ENCODE measurements around the gene TASP1. TPM values are rescaled to one million over a fixed set of nuclear protein-coding genes. Genes with fewer than 3 reads are reported as not detected.
"Not testable (repeated sequence)": the region's sequence is repeated elsewhere in the genome, so short reads cannot be mapped to it uniquely, and the experiment has no call there.

The TASP1 gene
- total RNA-seq, 1 donor from 2014 or later = 13.5 TPM

DNA sequence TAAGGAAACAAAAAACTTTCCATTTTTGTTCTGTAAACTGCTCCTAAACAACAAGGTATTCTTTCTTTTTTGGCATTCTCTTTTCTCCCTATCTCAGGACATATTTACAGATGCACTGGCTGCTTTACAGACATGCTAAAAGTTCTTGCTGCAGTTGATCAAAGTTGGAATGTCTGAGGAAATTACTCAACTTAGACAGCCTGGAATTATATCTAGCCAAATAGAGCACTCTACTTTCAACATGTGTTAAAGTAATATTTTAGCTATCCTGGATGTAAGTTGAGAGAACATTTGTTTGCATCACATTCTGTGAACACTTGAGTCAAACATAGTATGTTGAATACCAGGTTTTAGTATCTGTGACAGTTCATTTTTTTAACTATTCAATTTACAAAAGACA, 24.8 kb downstream of the TASP1 start:
- Mint-ChIP-seq H3K27me3 (ENCODE audit: unreplicated experiment) (peaks cover 2% of the 10 kb centered on the region), H3K9me3 (ENCODE audit: unreplicated experiment) (peaks cover 9% of the 10 kb centered on the region), H3K4me3 (ENCODE audit: unreplicated experiment) (no peak overlapping the region), H3K27ac (ENCODE audit: unreplicated experiment) (no peak overlapping the region), H3K4me1 (ENCODE audit: low read depth, unreplicated experiment) (peaks cover 30% of the 10 kb centered on the region), H3K36me3 (ENCODE audit: unreplicated experiment) (no peaks in the 10 kb centered on the region)
- DNase-seq = no peak
- TF ChIP-seq, protein P1, sequence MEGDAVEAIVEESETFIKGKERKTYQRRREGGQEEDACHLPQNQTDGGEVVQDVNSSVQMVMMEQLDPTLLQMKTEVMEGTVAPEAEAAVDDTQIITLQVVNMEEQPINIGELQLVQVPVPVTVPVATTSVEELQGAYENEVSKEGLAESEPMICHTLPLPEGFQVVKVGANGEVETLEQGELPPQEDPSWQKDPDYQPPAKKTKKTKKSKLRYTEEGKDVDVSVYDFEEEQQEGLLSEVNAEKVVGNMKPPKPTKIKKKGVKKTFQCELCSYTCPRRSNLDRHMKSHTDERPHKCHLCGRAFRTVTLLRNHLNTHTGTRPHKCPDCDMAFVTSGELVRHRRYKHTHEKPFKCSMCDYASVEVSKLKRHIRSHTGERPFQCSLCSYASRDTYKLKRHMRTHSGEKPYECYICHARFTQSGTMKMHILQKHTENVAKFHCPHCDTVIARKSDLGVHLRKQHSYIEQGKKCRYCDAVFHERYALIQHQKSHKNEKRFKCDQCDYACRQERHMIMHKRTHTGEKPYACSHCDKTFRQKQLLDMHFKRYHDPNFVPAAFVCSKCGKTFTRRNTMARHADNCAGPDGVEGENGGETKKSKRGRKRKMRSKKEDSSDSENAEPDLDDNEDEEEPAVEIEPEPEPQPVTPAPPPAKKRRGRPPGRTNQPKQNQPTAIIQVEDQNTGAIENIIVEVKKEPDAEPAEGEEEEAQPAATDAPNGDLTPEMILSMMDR (IDR thresholded peaks at IDR 0.05; ENCODE audit: partially characterized antibody, unreplicated experiment) = no peak

DNA sequence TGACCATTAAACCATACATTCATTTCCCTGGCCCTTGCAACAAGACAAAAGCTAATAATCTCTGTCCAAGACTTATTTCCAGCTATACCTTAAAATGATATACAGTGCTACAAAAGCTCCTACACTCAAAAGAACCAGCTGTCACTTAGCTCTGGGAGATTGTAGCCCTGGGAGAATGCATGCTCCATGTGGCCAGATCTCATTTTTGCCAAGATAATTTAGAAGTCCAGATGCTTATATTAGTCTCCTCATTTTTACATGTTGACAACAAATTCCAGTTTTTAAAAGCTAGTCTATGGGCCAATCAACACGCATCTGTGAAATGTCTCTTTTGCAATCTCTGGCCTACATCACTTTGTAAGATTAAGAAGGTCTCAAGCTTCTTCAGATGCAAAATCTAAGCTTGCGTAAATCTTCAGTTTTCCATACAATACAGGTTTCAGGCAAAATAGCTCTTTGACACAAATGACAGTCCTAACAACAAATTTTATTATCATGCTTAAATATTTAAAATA, 27.1 kb downstream of the TASP1 start:
- H3K27ac Mint-ChIP-seq (ENCODE audit: unreplicated experiment) = peak overlapping the region; percentile 8
- H3K36me3 Mint-ChIP-seq (ENCODE audit: unreplicated experiment) = no peaks in the 10 kb centered on the region
- H3K27me3 Mint-ChIP-seq (ENCODE audit: unreplicated experiment) = no peaks in the 10 kb centered on the region
- peaks cover 21% of the 10 kb centered on the region for H3K4me1 Mint-ChIP-seq (ENCODE audit: low read depth, unreplicated experiment)
- peaks cover 1% of the 10 kb centered on the region for H3K9me3 Mint-ChIP-seq (ENCODE audit: unreplicated experiment)
- TF ChIP-seq, protein P1 (IDR thresholded peaks at IDR 0.05; ENCODE audit: partially characterized antibody, unreplicated experiment) = no peak
- no peak overlapping the region for H3K4me3 Mint-ChIP-seq (ENCODE audit: unreplicated experiment)
- DNase-seq = no peak

DNA sequence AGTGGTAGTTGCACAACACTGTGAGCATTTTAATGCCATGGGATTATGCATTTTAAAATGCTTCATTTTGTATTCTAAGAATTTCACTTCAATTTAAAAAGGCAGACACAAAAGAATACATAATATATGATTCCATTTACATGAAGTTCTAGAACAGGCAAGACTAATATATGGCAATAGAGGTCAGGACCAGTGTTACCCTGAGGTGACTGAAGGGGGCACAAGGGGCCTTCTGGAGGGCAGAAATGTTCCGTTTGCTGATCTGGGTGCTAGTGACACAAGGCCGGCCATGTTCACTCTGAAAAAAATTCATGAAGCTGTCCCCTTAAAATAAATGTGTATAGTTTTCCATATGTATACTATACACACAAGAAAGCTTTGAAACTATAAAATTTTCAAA, 28.5 kb downstream of the TASP1 start:
- no peaks in the 10 kb centered on the region for H3K36me3 Mint-ChIP-seq (ENCODE audit: unreplicated experiment)
- H3K9me3 Mint-ChIP-seq (ENCODE audit: unreplicated experiment) = no peaks in the 10 kb centered on the region
- TF ChIP-seq, protein P1 (IDR thresholded peaks at IDR 0.05; ENCODE audit: partially characterized antibody, unreplicated experiment) = peak; percentile 41
- no peaks in the 10 kb centered on the region for H3K27me3 Mint-ChIP-seq (ENCODE audit: unreplicated experiment)
- peaks cover 11% of the 10 kb centered on the region for H3K4me1 Mint-ChIP-seq (ENCODE audit: low read depth, unreplicated experiment)
- H3K27ac Mint-ChIP-seq (ENCODE audit: unreplicated experiment) = no peak overlapping the region
- no peak overlapping the region for H3K4me3 Mint-ChIP-seq (ENCODE audit: unreplicated experiment)
- DNase-seq = peak; percentile 59

DNA sequence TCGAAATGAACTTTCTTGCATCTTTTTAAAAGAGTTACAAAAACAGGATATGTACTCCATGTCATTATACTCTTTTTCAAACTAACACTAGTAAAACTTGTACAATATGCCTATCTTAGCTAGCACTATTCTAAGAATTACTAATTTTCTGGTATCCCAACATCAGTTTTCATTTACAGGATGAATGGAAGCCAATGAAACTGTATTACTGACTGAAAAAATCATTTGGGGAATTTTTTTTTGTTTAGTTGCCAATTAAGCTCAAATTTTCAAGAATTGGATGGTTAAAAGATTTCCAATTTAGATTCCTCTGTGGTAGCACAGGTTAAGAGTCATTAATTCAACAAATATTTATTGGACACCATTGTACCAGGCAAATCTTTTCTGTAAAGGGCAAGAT, 30.7 kb downstream of the TASP1 start:
- TF ChIP-seq, protein P1 (IDR thresholded peaks at IDR 0.05; ENCODE audit: partially characterized antibody, unreplicated experiment) = no peak
- no peaks in the 10 kb centered on the region for H3K36me3 Mint-ChIP-seq (ENCODE audit: unreplicated experiment)
- H3K27me3 Mint-ChIP-seq (ENCODE audit: unreplicated experiment) = no peaks in the 10 kb centered on the region
- H3K4me1 Mint-ChIP-seq (ENCODE audit: low read depth, unreplicated experiment) = peaks cover 9% of the 10 kb centered on the region
- H3K4me3 Mint-ChIP-seq (ENCODE audit: unreplicated experiment) = no peak overlapping the region
- H3K9me3 Mint-ChIP-seq (ENCODE audit: unreplicated experiment) = no peaks in the 10 kb centered on the region
- H3K27ac Mint-ChIP-seq (ENCODE audit: unreplicated experiment) = no peak overlapping the region
- no peak for DNase-seq

DNA sequence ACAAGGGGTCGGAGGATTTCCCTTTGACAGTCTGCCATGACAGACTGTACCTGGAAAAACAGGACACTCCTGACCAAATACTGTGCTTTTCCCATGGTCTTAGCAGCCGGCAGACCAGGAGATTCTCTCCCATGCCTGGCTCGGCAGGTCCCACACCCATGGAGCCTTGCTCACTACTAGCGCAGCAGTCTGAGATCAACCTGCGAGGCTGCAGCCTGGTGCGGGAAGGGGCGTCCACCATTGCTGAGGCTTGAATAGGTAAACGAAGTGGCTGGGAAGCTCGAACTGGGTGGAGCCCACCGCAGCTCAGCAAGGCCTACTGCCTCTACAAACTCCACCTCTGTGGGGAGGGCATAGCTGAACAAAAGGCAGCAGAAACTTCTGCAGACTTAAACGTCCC, 45.3 kb downstream of the TASP1 start:
- H3K27ac Mint-ChIP-seq (ENCODE audit: unreplicated experiment); H3K36me3 Mint-ChIP-seq (ENCODE audit: unreplicated experiment); DNase-seq: not testable (repeated sequence)

More for the DNA sequence above, 45.3 kb downstream of the TASP1 start:
- H3K27me3 Mint-ChIP-seq (ENCODE audit: unreplicated experiment); H3K9me3 Mint-ChIP-seq (ENCODE audit: unreplicated experiment); H3K4me3 Mint-ChIP-seq (ENCODE audit: unreplicated experiment); H3K4me1 Mint-ChIP-seq (ENCODE audit: low read depth, unreplicated experiment): not testable (repeated sequence)
